Thoracic aorta endothelial cell (primary cell): Measurements from ENCODE around the gene NCK1. TPM values are rescaled to one million over a fixed set of nuclear protein-coding genes. Genes with fewer than 3 reads are reported as not detected.

Source experiments
- total RNA-seq: library from RNA; depleted of rRNA; stranded (reverse); fragments of >200 nt; gene quantifications from 2 replicates; pipeline ENCODE4 v1.2.3, GENCODE V29; 2012

Gene NCK1
- total RNA-seq, result 85.3 and 150 TPM in 2 replicates

DNA sequence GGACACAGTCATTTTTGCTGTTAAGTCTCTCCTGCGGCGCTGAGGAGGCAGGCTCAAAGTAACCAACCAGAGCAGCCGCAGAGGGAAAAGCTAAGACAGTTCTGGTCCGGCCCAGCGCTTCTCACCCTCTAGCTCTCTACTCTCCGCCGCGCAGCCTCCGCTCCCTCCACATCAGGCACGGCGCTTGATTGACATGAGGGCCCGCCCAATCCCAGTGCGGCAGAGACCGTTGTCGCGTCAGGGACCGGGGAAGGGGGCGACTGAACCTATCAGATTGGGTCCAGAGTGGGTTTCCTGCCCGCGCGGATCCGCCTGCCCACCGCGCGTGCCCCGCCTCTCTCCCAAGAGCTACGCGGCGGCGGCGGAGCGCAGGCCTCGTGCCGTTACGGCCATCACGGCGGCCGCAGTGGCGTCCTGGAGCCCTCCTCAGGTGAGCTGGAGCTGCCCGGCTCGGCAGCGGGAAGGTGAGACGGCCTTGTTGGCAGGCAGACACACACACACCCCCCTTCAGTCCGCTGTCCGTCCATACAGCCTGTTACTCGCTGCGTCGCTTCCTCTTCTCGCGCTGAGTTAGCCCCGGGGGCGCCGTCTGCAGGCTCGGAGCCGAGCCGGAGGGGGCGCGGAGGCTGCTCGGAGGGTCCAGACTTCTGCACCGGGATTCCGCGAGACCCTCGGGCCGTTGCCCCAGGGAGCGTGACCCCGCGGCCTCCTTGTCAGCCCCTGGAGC is at the start of gene NCK1:
Gene NCK1 (plus strand): TSS at position 319 of the 727 bp plus-strand sequence. CDS start 65,794 bp downstream, outside the sequence.

GRCh38 chr3:136818769-136819391 is 43.1 kb upstream of the NCK1 start, which contains the start of gene SLC35G2:
Gene SLC35G2, plus strand, starts transcription at chr3:136819126. Its CDS starts 35,335 bp downstream, at chr3:136854461.

GRCh38 chr3:136957751-136958288 is 95.8 kb downstream of the NCK1 start, which contains the start of gene IL20RB:
Gene IL20RB, plus strand, starts transcription at chr3:136957983. Its CDS starts 131 bp downstream, at chr3:136958114.

Other genes starting within 250 kb of the NCK1 start
- gene STAG1, start 109.8 kb upstream of the NCK1 start, total RNA-seq, result 60.3 and 61.7 TPM in 2 replicates
- 21.9 and 27.5 TPM in 2 replicates for gene SLC35G2, start 43.1 kb upstream of the NCK1 start, total RNA-seq
- 0.40 and 2.7 TPM in 2 replicates for gene IL20RB, start 95.8 kb downstream of the NCK1 start, total RNA-seq